H54 (cell line): ENCODE data around the gene RPH3AL.
A peak's percentile ranks its signal among the peaks of the same experiment; 100 is the strongest.

Experiments used
- DNase-seq: peaks from one replicate; pipeline ENCODE4 v3.0.0; 2011; ENCODE audit warnings: low spot score, mixed read lengths; ENCODE audit not compliant: insufficient read length
- FAIRE-seq: peaks from 3 replicates; lab custom pipeline; 2011; peaks lifted over from hg19 to GRCh38; lab: Jason Lieb, UNC
- POLR2A ChIP-seq: IDR thresholded peaks from 2 replicates; pipeline ENCODE4 v1.6.1; 2011; ENCODE audit warnings: low read depth, mild to moderate bottlenecking, low read length

RPH3AL gene

GRCh38 chr17:353213-353837 is 718 bp upstream of the RPH3AL start:
- no peak for DNase-seq
- TF ChIP-seq POLR2A: no peak
- no peak for FAIRE-seq

GRCh38 chr17:351875-352420 is 659 bp downstream of the RPH3AL start:
- DNase-seq (no peak), FAIRE-seq (no peak)
- no peak for TF ChIP-seq POLR2A

GRCh38 chr17:351449-351738 is 1.2 kb downstream of the RPH3AL start:
- TF ChIP-seq POLR2A: no peak
- DNase-seq (no peak), FAIRE-seq (no peak)

GRCh38 chr17:350706-351448 is 1.7 kb downstream of the RPH3AL start:
- TF ChIP-seq POLR2A: no peak
- DNase-seq (peak; percentile 92), FAIRE-seq (peak; percentile 83)

GRCh38 chr17:349666-350065 is 2.9 kb downstream of the RPH3AL start:
- DNase-seq (no peak), FAIRE-seq (no peak)
- TF ChIP-seq POLR2A: no peak

GRCh38 chr17:348692-349425 is 3.7 kb downstream of the RPH3AL start:
- FAIRE-seq (no peak), DNase-seq (no peak)
- no peak for TF ChIP-seq POLR2A

- no peak for TF ChIP-seq POLR2A
- FAIRE-seq: no peak
Observed at GRCh38 chr17:348012-348411, 4.6 kb downstream of the RPH3AL start.

GRCh38 chr17:347309-347899 is 5.2 kb downstream of the RPH3AL start:
- FAIRE-seq: no peak
- no peak for TF ChIP-seq POLR2A
- DNase-seq: no peak

More at GRCh38 chr17:348012-348411, 4.6 kb downstream of the RPH3AL start:
- DNase-seq: no peak

GRCh38 chr17:345992-346785 is 6.4 kb downstream of the RPH3AL start:
- FAIRE-seq: no peak
- DNase-seq: no peak
- TF ChIP-seq POLR2A: no peak

GRCh38 chr17:345261-345660 is 7.3 kb downstream of the RPH3AL start:
- TF ChIP-seq POLR2A: no peak
- DNase-seq (no peak), FAIRE-seq (no peak)

- no peak for FAIRE-seq
- no peak for DNase-seq
- TF ChIP-seq POLR2A: no peak
Observed at GRCh38 chr17:343875-344752, 8.5 kb downstream of the RPH3AL start.

GRCh38 chr17:343211-343610 is 9.4 kb downstream of the RPH3AL start:
- no peak for FAIRE-seq
- no peak for TF ChIP-seq POLR2A
- DNase-seq: no peak

- no peak for TF ChIP-seq POLR2A
- DNase-seq (no peak), FAIRE-seq (no peak)
Observed at GRCh38 chr17:340074-340473, 12.5 kb downstream of the RPH3AL start.
